GM23338 (cell line): ENCODE measurements around the gene TMEM213. TPM values are rescaled to one million over a fixed set of nuclear protein-coding genes. Genes with fewer than 3 reads are reported as not detected.

ENCODE experiments used
- ATAC-seq: fragments of 200-7000 bp; cut with Tn5 transposase; 3 replicates; pipeline ENCODE4 v1.9.1; 2020
- DNase-seq: peaks from one replicate; pipeline ENCODE4 v3.0.0-alpha.2; 2015; ENCODE audit warnings: low spot score
- H2AFZ ChIP-seq: fragments of 200-600 bp; sonication (generic); 2 replicates; pipeline ENCODE4 v1.8.0; 2016; ENCODE audit warnings: antibody characterized with exemption, mild to moderate bottlenecking, moderate library complexity
- H3F3A ChIP-seq: fragments of 200-600 bp; sonication (generic); replicated peaks from 2 replicates; pipeline ENCODE4 v1.8.0; 2017; ENCODE audit warnings: antibody characterized with exemption, mixed run types, low read depth
- H3K27ac ChIP-seq: fragments of 200-600 bp; sonication (generic); 2 replicates; pipeline ENCODE4 v1.6.1; 2016; ENCODE audit warnings: low read depth
- H3K27me3 ChIP-seq: fragments of 200-600 bp; sonication (generic); 2 replicates; pipeline ENCODE4 v1.8.0; 2016; ENCODE audit warnings: mild to moderate bottlenecking, mixed run types, moderate library complexity; ENCODE audit not compliant: insufficient read depth
- H3K36me3 ChIP-seq: fragments of 200-600 bp; sonication (generic); 2 replicates; pipeline ENCODE4 v1.8.0; 2016; ENCODE audit warnings: mild to moderate bottlenecking; ENCODE audit not compliant: insufficient read depth
- H3K4me1 ChIP-seq: fragments of 200-600 bp; sonication (generic); 2 replicates; pipeline ENCODE4 v1.8.0; 2016; ENCODE audit warnings: mild to moderate bottlenecking, moderate library complexity; ENCODE audit not compliant: insufficient read depth
- H3K4me2 ChIP-seq: fragments of 200-600 bp; sonication (generic); 2 replicates; pipeline ENCODE4 v1.7.1; 2017; ENCODE audit warnings: mixed run types
- H3K4me3 ChIP-seq: fragments of 200-600 bp; sonication (generic); 2 replicates; pipeline ENCODE4 v1.6.1; 2016; ENCODE audit warnings: mixed run types
- H3K79me2 ChIP-seq: fragments of 200-600 bp; sonication (generic); replicated peaks from 2 replicates; pipeline ENCODE4 v1.8.0; 2017; ENCODE audit warnings: mild to moderate bottlenecking; ENCODE audit not compliant: insufficient read depth
- H3K9me2 ChIP-seq: fragments of 200-600 bp; sonication (generic); 2 replicates; pipeline ENCODE4 v1.8.0; 2017; ENCODE audit not compliant: insufficient read depth
- H4K20me1 ChIP-seq: fragments of 200-600 bp; sonication (generic); replicated peaks from 2 replicates; pipeline ENCODE4 v1.8.0; 2017; ENCODE audit warnings: mild to moderate bottlenecking; ENCODE audit not compliant: insufficient read depth
- H3K27ac Mint-ChIP-seq: 2 replicates; pipeline ENCODE4 v1.8.0; 2020; ENCODE audit warnings: inconsistent platforms, mild to moderate bottlenecking, moderate library complexity, mixed read lengths
- H3K27me3 Mint-ChIP-seq: 3 replicates; pipeline ENCODE4 v1.8.0; 2022; ENCODE audit warnings: low read depth, mild to moderate bottlenecking, moderate library complexity, mixed read lengths, inconsistent platforms; ENCODE audit not compliant: insufficient read depth, poor library complexity
- H3K36me3 Mint-ChIP-seq: 3 replicates; pipeline ENCODE4 v1.8.0; 2021; ENCODE audit warnings: low read depth, mild to moderate bottlenecking, inconsistent platforms, moderate library complexity, mixed read lengths
- H3K4me1 Mint-ChIP-seq: 3 replicates; pipeline ENCODE4 v1.8.0; 2020; ENCODE audit warnings: mild to moderate bottlenecking, inconsistent platforms, mixed read lengths
- H3K4me3 Mint-ChIP-seq: 3 replicates; pipeline ENCODE4 v1.8.0; 2021; ENCODE audit warnings: moderate library complexity, mild to moderate bottlenecking, inconsistent platforms, mixed read lengths
- H3K9me3 Mint-ChIP-seq: 3 replicates; pipeline ENCODE4 v1.8.0; 2020; ENCODE audit warnings: moderate library complexity, mild to moderate bottlenecking, inconsistent platforms, mixed read lengths
- CREB1 ChIP-seq: fragments of 250-450 bp; sonication (Bioruptor Pico); IDR thresholded peaks from 2 replicates; pipeline ENCODE4 v1.5.0; 2020; ENCODE audit warnings: low read depth, mild to moderate bottlenecking, moderate library complexity
- EZH2 ChIP-seq: fragments of 200-600 bp; sonication (generic); IDR thresholded peaks from one replicate; pipeline ENCODE4 v1.8.0; 2017; ENCODE audit warnings: antibody characterized with exemption, mild to moderate bottlenecking, low read depth; ENCODE audit not compliant: unreplicated experiment
- EZH2phosphoT487 ChIP-seq: fragments of 200-600 bp; sonication (generic); IDR thresholded peaks from one replicate; pipeline ENCODE4 v1.8.1; 2018; ENCODE audit warnings: antibody characterized with exemption; ENCODE audit not compliant: unreplicated experiment
- JUNB ChIP-seq: IDR thresholded peaks from one replicate; pipeline ENCODE4 v1.6.1; 2016; ENCODE audit warnings: antibody characterized with exemption; ENCODE audit not compliant: unreplicated experiment
- NANOG ChIP-seq: IDR thresholded peaks from 2 replicates; pipeline ENCODE4 v1.6.1; 2016; ENCODE audit warnings: antibody characterized with exemption, borderline replicate concordance
- POLR2AphosphoS5 ChIP-seq: IDR thresholded peaks from 2 replicates; pipeline ENCODE4 v1.6.1; 2016; ENCODE audit warnings: antibody characterized with exemption, low read depth
- STAT1 ChIP-seq: IDR thresholded peaks from one replicate; pipeline ENCODE4 v1.6.1; 2016; ENCODE audit warnings: antibody characterized with exemption; ENCODE audit not compliant: unreplicated experiment
- ZNF114 ChIP-seq: fragments of 250-450 bp; sonication (Bioruptor Pico); IDR thresholded peaks from 2 replicates; pipeline ENCODE4 v1.5.0; 2020; ENCODE audit warnings: mild to moderate bottlenecking, moderate library complexity
- ZNF331 ChIP-seq: fragments of 250-450 bp; sonication (Bioruptor Pico); IDR thresholded peaks from 2 replicates; pipeline ENCODE4 v1.5.0; 2020; ENCODE audit warnings: low read depth, mild to moderate bottlenecking, moderate library complexity
- polyA plus RNA-seq: library from polyadenylated mRNA; unstranded; fragments of >200 nt; fragmentation: Nextera tagmentation; extraction: Ambion mirVana; gene quantifications from 2 replicates; pipeline ENCODE4 v1.2.1, GENCODE V29; 2016
- total RNA-seq: library from RNA; depleted of rRNA; stranded (reverse); fragments of >200 nt; shearing (Covaris generic); gene quantifications from 2 replicates; pipeline ENCODE4 v1.2.3, GENCODE V29; 2014
- TF ChIP-seq, protein P1 (sequence below): fragments of 250-450 bp; sonication (Bioruptor Pico); IDR thresholded peaks from 2 replicates; pipeline ENCODE4 v1.5.0; 2020; ENCODE audit warnings: mild to moderate bottlenecking, moderate library complexity
- TF ChIP-seq, protein P2 (sequence below): IDR thresholded peaks from one replicate; pipeline ENCODE4 v1.6.1; 2018; ENCODE audit warnings: antibody characterized with exemption; ENCODE audit not compliant: unreplicated experiment
- TF ChIP-seq, protein P3 (sequence below), 2 experiments: fragments of 200-600 bp in 1 of 2; sonication (generic) in 1 of 2; conservative IDR thresholded peaks; 2 replicates each; pipeline versions ENCODE4 v1.5.1 to v1.6.1; 2016 to 2017; ENCODE audit warnings: antibody characterized with exemption in 2 of 2, low read depth in 2 of 2, mild to moderate bottlenecking in 2 of 2, moderate library complexity in 1 of 2
- TF ChIP-seq, protein P4 (sequence below): IDR thresholded peaks from 2 replicates; pipeline ENCODE4 v1.6.1; 2016; ENCODE audit warnings: antibody characterized with exemption

Gene TMEM213
- total and polyA plus RNA-seq, 2 experiments from 2014 or later = 0.89 TPM; not detected in 1

DNA sequence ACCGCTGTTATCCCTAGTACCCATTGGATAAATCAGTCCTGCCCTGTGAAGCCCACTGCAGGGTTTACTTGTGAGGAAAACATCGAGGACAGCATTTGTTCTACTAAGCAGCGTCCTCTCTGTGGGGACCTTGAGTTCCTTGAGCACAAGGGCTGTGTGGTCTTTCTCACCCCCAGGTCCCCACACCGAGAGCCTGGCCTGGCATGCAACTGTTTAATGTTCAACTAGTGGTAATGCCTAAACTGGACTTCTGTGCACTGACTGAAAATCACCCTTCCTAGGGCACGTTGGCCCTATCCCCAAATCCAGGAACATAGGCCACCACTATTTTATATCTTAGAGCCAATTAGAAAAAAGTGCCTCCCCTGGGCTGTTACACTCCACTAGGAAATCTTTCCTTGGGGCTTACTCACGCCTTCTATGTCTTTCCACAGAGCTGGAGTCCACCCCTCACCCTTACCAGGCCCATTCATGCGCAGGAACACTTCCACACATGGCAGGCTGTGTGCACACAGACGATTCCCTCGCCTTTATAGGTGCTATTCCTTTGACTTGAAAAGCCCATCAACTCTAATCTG is 1.7 kb upstream of the TMEM213 start:
- Histone ChIP-seq H3K9me2 (peaks cover 4% of the 10 kb centered on the region; the same call in 1 of the 2 replicates), H4K20me1 (no peaks in the 10 kb centered on the region), H3K4me3 (no peak overlapping the region), H3K36me3 (no peaks in the 10 kb centered on the region), H3K79me2 (no peaks in the 10 kb centered on the region), H3K27me3 (no peaks in the 10 kb centered on the region), H3K4me2 (no peak overlapping the region), H3F3A (0 out of 2 replicates have a peak, but pooled peaks cover 4% of the 10 kb centered on the region), H2AFZ (peak overlapping the region; percentile 69; the same call in 1 of the 2 replicates), H3K27ac (no peak overlapping the region), H3K4me1 (peaks cover 21% of the 10 kb centered on the region)
- Mint-ChIP-seq H3K27me3 (peaks cover 8% of the 10 kb centered on the region), H3K4me1 (peaks cover 33% of the 10 kb centered on the region), H3K27ac (no peak overlapping the region), H3K36me3 (no peaks in the 10 kb centered on the region), H3K9me3 (no peaks in the 10 kb centered on the region), H3K4me3 (no peak overlapping the region)
- DNase-seq (no peak), ATAC-seq (no peak)
- TF ChIP-seq, protein P1, sequence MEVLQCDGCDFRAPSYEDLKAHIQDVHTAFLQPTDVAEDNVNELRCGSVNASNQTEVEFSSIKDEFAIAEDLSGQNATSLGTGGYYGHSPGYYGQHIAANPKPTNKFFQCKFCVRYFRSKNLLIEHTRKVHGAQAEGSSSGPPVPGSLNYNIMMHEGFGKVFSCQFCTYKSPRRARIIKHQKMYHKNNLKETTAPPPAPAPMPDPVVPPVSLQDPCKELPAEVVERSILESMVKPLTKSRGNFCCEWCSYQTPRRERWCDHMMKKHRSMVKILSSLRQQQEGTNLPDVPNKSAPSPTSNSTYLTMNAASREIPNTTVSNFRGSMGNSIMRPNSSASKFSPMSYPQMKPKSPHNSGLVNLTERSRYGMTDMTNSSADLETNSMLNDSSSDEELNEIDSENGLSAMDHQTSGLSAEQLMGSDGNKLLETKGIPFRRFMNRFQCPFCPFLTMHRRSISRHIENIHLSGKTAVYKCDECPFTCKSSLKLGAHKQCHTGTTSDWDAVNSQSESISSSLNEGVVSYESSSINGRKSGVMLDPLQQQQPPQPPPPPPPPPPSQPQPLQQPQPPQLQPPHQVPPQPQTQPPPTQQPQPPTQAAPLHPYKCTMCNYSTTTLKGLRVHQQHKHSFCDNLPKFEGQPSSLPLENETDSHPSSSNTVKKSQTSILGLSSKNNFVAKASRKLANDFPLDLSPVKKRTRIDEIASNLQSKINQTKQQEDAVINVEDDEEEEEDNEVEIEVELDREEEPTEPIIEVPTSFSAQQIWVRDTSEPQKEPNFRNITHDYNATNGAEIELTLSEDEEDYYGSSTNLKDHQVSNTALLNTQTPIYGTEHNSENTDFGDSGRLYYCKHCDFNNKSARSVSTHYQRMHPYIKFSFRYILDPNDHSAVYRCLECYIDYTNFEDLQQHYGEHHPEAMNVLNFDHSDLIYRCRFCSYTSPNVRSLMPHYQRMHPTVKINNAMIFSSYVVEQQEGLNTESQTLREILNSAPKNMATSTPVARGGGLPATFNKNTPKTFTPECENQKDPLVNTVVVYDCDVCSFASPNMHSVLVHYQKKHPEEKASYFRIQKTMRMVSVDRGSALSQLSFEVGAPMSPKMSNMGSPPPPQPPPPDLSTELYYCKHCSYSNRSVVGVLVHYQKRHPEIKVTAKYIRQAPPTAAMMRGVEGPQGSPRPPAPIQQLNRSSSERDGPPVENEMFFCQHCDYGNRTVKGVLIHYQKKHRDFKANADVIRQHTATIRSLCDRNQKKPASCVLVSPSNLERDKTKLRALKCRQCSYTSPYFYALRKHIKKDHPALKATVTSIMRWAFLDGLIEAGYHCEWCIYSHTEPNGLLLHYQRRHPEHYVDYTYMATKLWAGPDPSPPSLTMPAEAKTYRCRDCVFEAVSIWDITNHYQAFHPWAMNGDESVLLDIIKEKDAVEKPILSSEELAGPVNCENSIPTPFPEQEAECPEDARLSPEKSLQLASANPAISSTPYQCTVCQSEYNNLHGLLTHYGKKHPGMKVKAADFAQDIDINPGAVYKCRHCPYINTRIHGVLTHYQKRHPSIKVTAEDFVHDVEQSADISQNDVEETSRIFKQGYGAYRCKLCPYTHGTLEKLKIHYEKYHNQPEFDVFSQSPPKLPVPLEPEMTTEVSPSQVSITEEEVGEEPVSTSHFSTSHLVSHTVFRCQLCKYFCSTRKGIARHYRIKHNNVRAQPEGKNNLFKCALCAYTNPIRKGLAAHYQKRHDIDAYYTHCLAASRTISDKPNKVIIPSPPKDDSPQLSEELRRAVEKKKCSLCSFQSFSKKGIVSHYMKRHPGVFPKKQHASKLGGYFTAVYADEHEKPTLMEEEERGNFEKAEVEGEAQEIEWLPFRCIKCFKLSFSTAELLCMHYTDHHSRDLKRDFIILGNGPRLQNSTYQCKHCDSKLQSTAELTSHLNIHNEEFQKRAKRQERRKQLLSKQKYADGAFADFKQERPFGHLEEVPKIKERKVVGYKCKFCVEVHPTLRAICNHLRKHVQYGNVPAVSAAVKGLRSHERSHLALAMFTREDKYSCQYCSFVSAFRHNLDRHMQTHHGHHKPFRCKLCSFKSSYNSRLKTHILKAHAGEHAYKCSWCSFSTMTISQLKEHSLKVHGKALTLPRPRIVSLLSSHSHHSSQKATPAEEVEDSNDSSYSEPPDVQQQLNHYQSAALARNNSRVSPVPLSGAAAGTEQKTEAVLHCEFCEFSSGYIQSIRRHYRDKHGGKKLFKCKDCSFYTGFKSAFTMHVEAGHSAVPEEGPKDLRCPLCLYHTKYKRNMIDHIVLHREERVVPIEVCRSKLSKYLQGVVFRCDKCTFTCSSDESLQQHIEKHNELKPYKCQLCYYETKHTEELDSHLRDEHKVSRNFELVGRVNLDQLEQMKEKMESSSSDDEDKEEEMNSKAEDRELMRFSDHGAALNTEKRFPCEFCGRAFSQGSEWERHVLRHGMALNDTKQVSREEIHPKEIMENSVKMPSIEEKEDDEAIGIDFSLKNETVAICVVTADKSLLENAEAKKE (CRISPR knock-in tag) = no peak
- TF ChIP-seq CREB1 (CRISPR knock-in tag) (no peak), EZH2 (no peak), STAT1 (no peak), JUNB (no peak), NANOG (no peak), EZH2phosphoT487 (no peak), ZNF114 (CRISPR knock-in tag) (no peak), ZNF331 (no peak), POLR2AphosphoS5 (no peak)
- TF ChIP-seq, protein P2, sequence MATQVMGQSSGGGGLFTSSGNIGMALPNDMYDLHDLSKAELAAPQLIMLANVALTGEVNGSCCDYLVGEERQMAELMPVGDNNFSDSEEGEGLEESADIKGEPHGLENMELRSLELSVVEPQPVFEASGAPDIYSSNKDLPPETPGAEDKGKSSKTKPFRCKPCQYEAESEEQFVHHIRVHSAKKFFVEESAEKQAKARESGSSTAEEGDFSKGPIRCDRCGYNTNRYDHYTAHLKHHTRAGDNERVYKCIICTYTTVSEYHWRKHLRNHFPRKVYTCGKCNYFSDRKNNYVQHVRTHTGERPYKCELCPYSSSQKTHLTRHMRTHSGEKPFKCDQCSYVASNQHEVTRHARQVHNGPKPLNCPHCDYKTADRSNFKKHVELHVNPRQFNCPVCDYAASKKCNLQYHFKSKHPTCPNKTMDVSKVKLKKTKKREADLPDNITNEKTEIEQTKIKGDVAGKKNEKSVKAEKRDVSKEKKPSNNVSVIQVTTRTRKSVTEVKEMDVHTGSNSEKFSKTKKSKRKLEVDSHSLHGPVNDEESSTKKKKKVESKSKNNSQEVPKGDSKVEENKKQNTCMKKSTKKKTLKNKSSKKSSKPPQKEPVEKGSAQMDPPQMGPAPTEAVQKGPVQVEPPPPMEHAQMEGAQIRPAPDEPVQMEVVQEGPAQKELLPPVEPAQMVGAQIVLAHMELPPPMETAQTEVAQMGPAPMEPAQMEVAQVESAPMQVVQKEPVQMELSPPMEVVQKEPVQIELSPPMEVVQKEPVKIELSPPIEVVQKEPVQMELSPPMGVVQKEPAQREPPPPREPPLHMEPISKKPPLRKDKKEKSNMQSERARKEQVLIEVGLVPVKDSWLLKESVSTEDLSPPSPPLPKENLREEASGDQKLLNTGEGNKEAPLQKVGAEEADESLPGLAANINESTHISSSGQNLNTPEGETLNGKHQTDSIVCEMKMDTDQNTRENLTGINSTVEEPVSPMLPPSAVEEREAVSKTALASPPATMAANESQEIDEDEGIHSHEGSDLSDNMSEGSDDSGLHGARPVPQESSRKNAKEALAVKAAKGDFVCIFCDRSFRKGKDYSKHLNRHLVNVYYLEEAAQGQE = no peak
- TF ChIP-seq, protein P3, sequence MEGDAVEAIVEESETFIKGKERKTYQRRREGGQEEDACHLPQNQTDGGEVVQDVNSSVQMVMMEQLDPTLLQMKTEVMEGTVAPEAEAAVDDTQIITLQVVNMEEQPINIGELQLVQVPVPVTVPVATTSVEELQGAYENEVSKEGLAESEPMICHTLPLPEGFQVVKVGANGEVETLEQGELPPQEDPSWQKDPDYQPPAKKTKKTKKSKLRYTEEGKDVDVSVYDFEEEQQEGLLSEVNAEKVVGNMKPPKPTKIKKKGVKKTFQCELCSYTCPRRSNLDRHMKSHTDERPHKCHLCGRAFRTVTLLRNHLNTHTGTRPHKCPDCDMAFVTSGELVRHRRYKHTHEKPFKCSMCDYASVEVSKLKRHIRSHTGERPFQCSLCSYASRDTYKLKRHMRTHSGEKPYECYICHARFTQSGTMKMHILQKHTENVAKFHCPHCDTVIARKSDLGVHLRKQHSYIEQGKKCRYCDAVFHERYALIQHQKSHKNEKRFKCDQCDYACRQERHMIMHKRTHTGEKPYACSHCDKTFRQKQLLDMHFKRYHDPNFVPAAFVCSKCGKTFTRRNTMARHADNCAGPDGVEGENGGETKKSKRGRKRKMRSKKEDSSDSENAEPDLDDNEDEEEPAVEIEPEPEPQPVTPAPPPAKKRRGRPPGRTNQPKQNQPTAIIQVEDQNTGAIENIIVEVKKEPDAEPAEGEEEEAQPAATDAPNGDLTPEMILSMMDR (conservative IDR thresholded peaks at IDR 0.05; ENCODE audit: low read depth in 2 of 2) = no peak
- TF ChIP-seq, protein P4, sequence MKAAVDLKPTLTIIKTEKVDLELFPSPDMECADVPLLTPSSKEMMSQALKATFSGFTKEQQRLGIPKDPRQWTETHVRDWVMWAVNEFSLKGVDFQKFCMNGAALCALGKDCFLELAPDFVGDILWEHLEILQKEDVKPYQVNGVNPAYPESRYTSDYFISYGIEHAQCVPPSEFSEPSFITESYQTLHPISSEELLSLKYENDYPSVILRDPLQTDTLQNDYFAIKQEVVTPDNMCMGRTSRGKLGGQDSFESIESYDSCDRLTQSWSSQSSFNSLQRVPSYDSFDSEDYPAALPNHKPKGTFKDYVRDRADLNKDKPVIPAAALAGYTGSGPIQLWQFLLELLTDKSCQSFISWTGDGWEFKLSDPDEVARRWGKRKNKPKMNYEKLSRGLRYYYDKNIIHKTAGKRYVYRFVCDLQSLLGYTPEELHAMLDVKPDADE = no peak
